ENCODE measurements around the gene PHF2.

PHF2 gene

GRCh38 chr9:93599571-93600403, 23.4 kb downstream of the PHF2 start:
- peak; percentile 36 for DNase-seq (ENCODE audit: low read depth, low spot score)

GRCh38 chr9:93600504-93600903, 24.1 kb downstream of the PHF2 start:
- DNase-seq (ENCODE audit: low read depth, low spot score), result peak; percentile 50

- no peak for DNase-seq (ENCODE audit: low read depth, low spot score)
Measured at GRCh38 chr9:93601063-93601462, 24.7 kb downstream of the PHF2 start.

GRCh38 chr9:93601666-93602065, 25.3 kb downstream of the PHF2 start:
- DNase-seq (ENCODE audit: low read depth, low spot score), result no peak

- DNase-seq (ENCODE audit: low read depth, low spot score), result no peak
Measured at GRCh38 chr9:93603011-93603410, 26.6 kb downstream of the PHF2 start.

GRCh38 chr9:93603906-93604326, 27.5 kb downstream of the PHF2 start:
- no peak for DNase-seq (ENCODE audit: low read depth, low spot score)

- DNase-seq (ENCODE audit: low read depth, low spot score), result no peak
Measured at GRCh38 chr9:93606187-93606586, 29.8 kb downstream of the PHF2 start.

GRCh38 chr9:93610206-93610605, 33.8 kb downstream of the PHF2 start:
- DNase-seq (ENCODE audit: low read depth, low spot score), result no peak

- no peak for DNase-seq (ENCODE audit: low read depth, low spot score)
Measured at GRCh38 chr9:93612052-93612795, 35.8 kb downstream of the PHF2 start.

- DNase-seq (ENCODE audit: low read depth, low spot score), result no peak
Measured at GRCh38 chr9:93612796-93613154, 36.4 kb downstream of the PHF2 start.

GRCh38 chr9:93613174-93613573, 36.8 kb downstream of the PHF2 start:
- no peak for DNase-seq (ENCODE audit: low read depth, low spot score)

GRCh38 chr9:93613791-93614190, 37.4 kb downstream of the PHF2 start:
- no peak for DNase-seq (ENCODE audit: low read depth, low spot score)

GRCh38 chr9:93614830-93615468, 38.6 kb downstream of the PHF2 start:
- DNase-seq (ENCODE audit: low read depth, low spot score), result no peak

GRCh38 chr9:93616044-93616443, 39.7 kb downstream of the PHF2 start:
- DNase-seq (ENCODE audit: low read depth, low spot score), result no peak

- DNase-seq (ENCODE audit: low read depth, low spot score), result no peak
Measured at GRCh38 chr9:93617273-93617672, 40.9 kb downstream of the PHF2 start.

- no peak for DNase-seq (ENCODE audit: low read depth, low spot score)
Measured at GRCh38 chr9:93619272-93619775, 42.9 kb downstream of the PHF2 start.

- peak; percentile 58 for DNase-seq (ENCODE audit: low read depth, low spot score)
Measured at GRCh38 chr9:93620041-93620506, 43.7 kb downstream of the PHF2 start.

- no peak for DNase-seq (ENCODE audit: low read depth, low spot score)
Measured at GRCh38 chr9:93620881-93621820, 44.8 kb downstream of the PHF2 start.

GRCh38 chr9:93621922-93622321, 45.5 kb downstream of the PHF2 start:
- DNase-seq (ENCODE audit: low read depth, low spot score), result no peak

GRCh38 chr9:93622691-93623090, 46.3 kb downstream of the PHF2 start:
- DNase-seq (ENCODE audit: low read depth, low spot score), result no peak

- DNase-seq (ENCODE audit: low read depth, low spot score), result no peak
Measured at GRCh38 chr9:93623753-93624152, 47.4 kb downstream of the PHF2 start.

Measured in ELF-1 (cell line).